Psoas muscle (tissue), 8 donors: ENCODE results near the gene COASY. TPM values are rescaled to one million over a fixed set of nuclear protein-coding genes. Genes with fewer than 3 reads are reported as not detected.

Source experiments
- ATAC-seq, 4 donors: fragments of 200-7000 bp; cut with Tn5 transposase; one replicate each; pipeline ENCODE4 v1.9.1; 2020; ENCODE audit warnings: moderate library complexity in 3 of 4, mild to moderate bottlenecking in 2 of 4
- DNase-seq, 2 donors: peaks; one replicate each; pipeline ENCODE4 v3.0.0-alpha.2; 2020
- H3K27ac ChIP-seq: fragments of 200-600 bp; one replicate; pipeline ENCODE4 v1.8.0; 2022
- H3K27me3 ChIP-seq, 3 donors: fragments of 200-600 bp in 1 of 3; one replicate each; pipeline versions ENCODE4 v1.6.1 to v1.8.0; 2013 to 2022; ENCODE audit warnings: low read length in 2 of 3, mild to moderate bottlenecking in 2 of 3, moderate library complexity in 1 of 3; ENCODE audit not compliant: insufficient read depth in 3 of 3
- H3K36me3 ChIP-seq, 2 donors: fragments of 200-600 bp in 1 of 2; one replicate each; pipeline versions ENCODE4 v1.6.1 to v1.8.0; 2013 to 2022; ENCODE audit warnings: low read depth in 1 of 2, mild to moderate bottlenecking in 1 of 2, moderate library complexity in 1 of 2; ENCODE audit not compliant: insufficient read depth in 1 of 2
- H3K4me1 ChIP-seq: fragments of 200-600 bp; one replicate; pipeline ENCODE4 v1.8.0; 2022
- H3K4me3 ChIP-seq: fragments of 200-600 bp; one replicate; pipeline ENCODE4 v1.8.0; 2022; ENCODE audit warnings: mild to moderate bottlenecking
- H3K9me3 ChIP-seq: fragments of 200-600 bp; one replicate; pipeline ENCODE4 v1.8.0; 2022
- WGBS, 3 donors: extraction: QIAGEN DNeasy Blood & Tissue Kit; methylation state at CpG; one replicate each; pipeline versions ENCODE4 v1.1.6 to v1.1.7; 2013; 5-methylcytosine and 5-hydroxymethylcytosine counted together
- intact Hi-C, 2 donors: fragments of 100-400 bp; cut with DNase I; formaldehyde crosslinking; loops; one replicate each; pipeline versions ENCODE4 v1.11.0 to v1.14.2; 2022
- polyA plus RNA-seq, 3 donors: library from polyadenylated mRNA; stranded (reverse); fragments of 200-250 nt; gene quantifications; one replicate each; pipeline ENCODE4 v1.2.3, GENCODE V29; 2013
- total RNA-seq, 4 donors: library from RNA; stranded (reverse); fragmentation: NEBNext Ultra II Directional in 2 of 4; extraction: Animal tissue kit (Norgen Biotek cat#: 25700) in 2 of 4; gene quantifications; one replicate each; pipeline versions ENCODE4 v1.2.1 to v1.2.4, GENCODE V29; 2021 to 2023
- TF ChIP-seq, protein P1 (sequence below): fragments of 200-600 bp; IDR thresholded peaks from one replicate; pipeline ENCODE4 v1.8.0; 2022; ENCODE audit warnings: antibody characterized with exemption
- donor health status: healthy with polysubstance abuse.
- donor health status: DM: no; HTN: no; CAD: no; lungs with moderate emphysema.
- donor health status: Bipolar disorder and iron deficiency.
- donor health status: healthy.
- donor health status: DM: yes; HTN: yes; CAD: no.
- donor health status: DM: no; HTN: no; CAD: no.
- donor health status: DM: no; HTN: no; CAD: no.
- donor health status: DM: yes; HTN: yes; CAD: no.

The COASY gene
- total and polyA plus RNA-seq, 7 donors, result 31.6 to 141 (median 41.0) TPM

DNA sequence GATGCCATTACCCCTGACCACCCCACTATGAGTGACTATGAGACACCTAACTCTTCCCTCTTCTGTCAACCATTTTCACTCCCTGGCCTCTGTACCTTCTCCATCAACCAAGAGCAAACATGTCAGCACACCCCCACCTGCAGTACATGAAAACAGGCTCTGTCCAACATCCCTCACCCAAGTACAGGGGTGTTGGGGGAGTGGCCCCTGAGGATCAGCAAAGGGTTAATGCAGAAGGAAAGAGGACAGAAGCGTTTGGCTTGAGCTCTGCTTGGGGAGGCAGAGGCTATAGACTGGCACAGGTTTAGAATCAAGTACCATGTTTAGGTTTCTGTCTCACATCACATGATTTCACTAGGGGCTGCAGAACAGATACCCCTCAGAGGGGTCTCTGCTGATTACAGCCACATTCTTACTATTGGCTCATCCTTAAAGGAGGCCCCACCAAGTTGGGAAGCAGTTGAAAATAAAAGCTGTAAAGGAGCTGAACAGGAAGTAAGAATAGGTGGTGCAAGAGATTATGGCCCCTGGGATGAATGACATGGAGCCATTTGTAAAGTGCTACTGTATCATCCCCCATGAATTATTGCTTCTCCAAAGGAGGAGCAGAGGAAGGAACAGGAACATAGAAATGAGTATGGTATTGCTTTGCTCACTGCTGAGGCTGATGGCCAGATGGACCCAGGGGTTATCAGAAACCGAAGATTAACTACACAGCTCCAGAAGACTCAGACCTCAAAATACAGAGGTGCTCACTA is 18.0 kb downstream of the COASY start:
- WGBS, 3 donors, result 44 to 49% (median 46%) methylated on average over 2 of the region's 2 CpGs
- ATAC-seq (no peak), DNase-seq (no peak)
- H3K9me3 ChIP-seq, result no peaks in the 10 kb centered on the region
- intact Hi-C loops, result loop anchor here (5.0 kb wide), 2 partner anchors 97 to 182 kb away; partner anchors contain the start of genes RAMP2 (in 2 of the 2) and PLEKHH3 (in 1 of the 2)
- peaks cover 6 to 63% of the 10 kb centered on the region in 2 donors for H3K36me3 ChIP-seq
- no peak overlapping the region for H3K4me3 ChIP-seq
- peaks cover 11% of the 10 kb centered on the region for H3K4me1 ChIP-seq
- H3K27me3 ChIP-seq, result no peaks in the 10 kb centered on the region
- no peak overlapping the region for H3K27ac ChIP-seq
- TF ChIP-seq, protein P1, sequence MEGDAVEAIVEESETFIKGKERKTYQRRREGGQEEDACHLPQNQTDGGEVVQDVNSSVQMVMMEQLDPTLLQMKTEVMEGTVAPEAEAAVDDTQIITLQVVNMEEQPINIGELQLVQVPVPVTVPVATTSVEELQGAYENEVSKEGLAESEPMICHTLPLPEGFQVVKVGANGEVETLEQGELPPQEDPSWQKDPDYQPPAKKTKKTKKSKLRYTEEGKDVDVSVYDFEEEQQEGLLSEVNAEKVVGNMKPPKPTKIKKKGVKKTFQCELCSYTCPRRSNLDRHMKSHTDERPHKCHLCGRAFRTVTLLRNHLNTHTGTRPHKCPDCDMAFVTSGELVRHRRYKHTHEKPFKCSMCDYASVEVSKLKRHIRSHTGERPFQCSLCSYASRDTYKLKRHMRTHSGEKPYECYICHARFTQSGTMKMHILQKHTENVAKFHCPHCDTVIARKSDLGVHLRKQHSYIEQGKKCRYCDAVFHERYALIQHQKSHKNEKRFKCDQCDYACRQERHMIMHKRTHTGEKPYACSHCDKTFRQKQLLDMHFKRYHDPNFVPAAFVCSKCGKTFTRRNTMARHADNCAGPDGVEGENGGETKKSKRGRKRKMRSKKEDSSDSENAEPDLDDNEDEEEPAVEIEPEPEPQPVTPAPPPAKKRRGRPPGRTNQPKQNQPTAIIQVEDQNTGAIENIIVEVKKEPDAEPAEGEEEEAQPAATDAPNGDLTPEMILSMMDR, result no peak

- 80 to 83% (median 81%) methylated on average over 10 of the region's 10 CpGs for WGBS, 3 donors
- H3K4me3 ChIP-seq, result no peak overlapping the region
- no peak overlapping the region for H3K27ac ChIP-seq
- H3K36me3 ChIP-seq, result peaks cover 14 to 76% of the 10 kb centered on the region in 2 donors
- H3K9me3 ChIP-seq, result no peaks in the 10 kb centered on the region
- DNase-seq (no peak), ATAC-seq (no peak)
- intact Hi-C loops, result loop anchor here in 1 of 2 donors (5.0 kb wide), 1 partner anchor 180 kb away; the partner anchor contains the start of gene RAMP2
- TF ChIP-seq, protein P1, result no peak
- no peaks in the 10 kb centered on the region for H3K27me3 ChIP-seq
- peaks cover 11% of the 10 kb centered on the region for H3K4me1 ChIP-seq
Measured at GRCh38 chr17:42581744-42582270, 19.9 kb downstream of the COASY start.

- H3K4me3 ChIP-seq, result no peak overlapping the region
- H3K9me3 ChIP-seq, result no peaks in the 10 kb centered on the region
- H3K36me3 ChIP-seq, result peaks cover 18 to 100% of the 10 kb centered on the region in 2 donors
- no peaks in the 10 kb centered on the region for H3K4me1 ChIP-seq
- no peak for ATAC-seq
- intact Hi-C loops, result loop anchor here in 1 of 2 donors (5.0 kb wide), 1 partner anchor 177 kb away; the partner anchor contains the start of gene RAMP2
- peak overlapping the region; percentile 27 for H3K27ac ChIP-seq
- no peak for DNase-seq
- 75 to 82% (median 77%) methylated on average over 9 of the region's 9 CpGs for WGBS, 3 donors
- no peaks in the 10 kb centered on the region for H3K27me3 ChIP-seq
- TF ChIP-seq, protein P1, result no peak
Measured at GRCh38 chr17:42584880-42585279, 22.9 kb downstream of the COASY start.

DNA sequence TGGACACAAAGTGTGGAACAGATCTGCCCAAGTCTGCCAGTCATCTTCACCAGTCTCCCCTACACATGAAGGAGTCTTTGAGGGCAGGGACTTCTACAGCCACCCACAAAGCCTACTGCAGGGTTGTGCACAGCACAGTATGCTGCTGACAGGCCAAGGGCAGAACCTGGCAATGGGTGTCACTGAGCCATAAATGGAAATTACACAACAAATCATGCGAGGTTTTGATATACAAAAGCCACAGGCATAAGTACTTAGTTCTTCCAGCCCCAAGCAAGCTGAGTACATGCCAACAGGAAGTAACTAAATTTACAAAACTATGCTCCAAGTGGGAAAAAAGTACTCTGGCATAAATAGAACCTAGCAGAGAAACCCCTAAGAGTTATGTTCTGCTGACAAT is 23.4 kb downstream of the COASY start:
- TF ChIP-seq, protein P1, result no peak
- DNase-seq, result no peak
- Histone ChIP-seq H3K27me3 (no peaks in the 10 kb centered on the region), H3K36me3 (peaks cover 20 to 100% of the 10 kb centered on the region in 2 donors), H3K27ac (peak overlapping the region; percentile 27), H3K4me3 (no peak overlapping the region), H3K9me3 (no peaks in the 10 kb centered on the region), H3K4me1 (no peaks in the 10 kb centered on the region)
- intact Hi-C loops, result no loop called here
- peak in 1 of 4 donors; percentile 28 for ATAC-seq
- WGBS, 3 donors, result 31 to 68% (median 40%) methylated on average over 1 of the region's 1 CpG
